GM12892 (cell line): ENCODE data around the gene PPP1R3F.

Experiments
- POLR2A ChIP-seq: IDR thresholded peaks from 2 replicates; pipeline ENCODE4 v1.6.1; 2011; ENCODE audit warnings: low read depth, low read length, control low read depth
- POLR2AphosphoS5 ChIP-seq: IDR thresholded peaks from 2 replicates; pipeline ENCODE4 v1.6.1; 2011; ENCODE audit warnings: low read depth, low read length, control low read depth

- TF ChIP-seq POLR2A (no peak), POLR2AphosphoS5 (no peak)
These were observed 47.7 kb upstream of the PPP1R3F start for GRCh38 chrX:49221868-49222267.
